Fibroblast of lung (primary cell): ENCODE data around the gene SLC35A4. TPM values are rescaled to one million over a fixed set of nuclear protein-coding genes. Genes with fewer than 3 reads are reported as not detected.

Source experiments
- DNase-seq, 2 donors: peaks; one replicate each; pipeline versions ENCODE4 v3.0.0 to v3.0.0-alpha.2; 2010; ENCODE audit warnings: low read depth in 2 of 2
- H2AFZ ChIP-seq: 2 replicates; pipeline ENCODE4 v1.5.1; 2012; ENCODE audit warnings: low read length, control low read depth, inconsistent platforms
- H3K27ac ChIP-seq: 2 replicates; pipeline ENCODE4 v1.5.1; 2011; ENCODE audit warnings: low read length, control low read depth; ENCODE audit not compliant: insufficient read depth
- H3K27me3 ChIP-seq: 2 replicates; pipeline ENCODE4 v1.5.1; 2011; ENCODE audit warnings: mild to moderate bottlenecking, low read length; ENCODE audit not compliant: control insufficient read depth, insufficient read depth
- H3K36me3 ChIP-seq: 2 replicates; pipeline ENCODE4 v1.5.1; 2011; ENCODE audit warnings: low read length; ENCODE audit not compliant: control insufficient read depth, insufficient read depth
- H3K4me1 ChIP-seq: 2 replicates; pipeline ENCODE4 v1.5.1; 2011; ENCODE audit warnings: low read length; ENCODE audit not compliant: control insufficient read depth, insufficient read depth; ENCODE audit errors: extremely low read depth
- H3K4me2 ChIP-seq: 2 replicates; pipeline ENCODE4 v1.5.1; 2011; ENCODE audit warnings: low read length, control low read depth; ENCODE audit not compliant: insufficient read depth; ENCODE audit errors: extremely low read depth
- H3K4me3 ChIP-seq, 4 experiments: fragments of 200-600 bp in 1 of 4; sonication (generic) in 1 of 4; replicated peaks in 1 of 4; 2 replicates each; pipeline ENCODE4 v1.5.1; 2011 to 2016; ENCODE audit warnings: low read length in 4 of 4, low read depth in 3 of 4, mild to moderate bottlenecking in 3 of 4, control low read depth in 2 of 4, inconsistent platforms in 1 of 4, mixed read lengths in 1 of 4; ENCODE audit not compliant: insufficient read depth in 1 of 4; ENCODE audit errors: control extremely low read depth in 1 of 4
- H3K79me2 ChIP-seq: 2 replicates; pipeline ENCODE4 v1.5.1; 2012; ENCODE audit warnings: mild to moderate bottlenecking, low read length, inconsistent platforms; ENCODE audit not compliant: control insufficient read depth, insufficient read depth
- H3K9ac ChIP-seq: 2 replicates; pipeline ENCODE4 v1.5.1; 2011; ENCODE audit warnings: mild to moderate bottlenecking, low read length, control low read depth; ENCODE audit not compliant: insufficient read depth
- H3K9me3 ChIP-seq: 2 replicates; pipeline ENCODE4 v1.5.1; 2012; ENCODE audit warnings: low read depth, low read length; ENCODE audit not compliant: control insufficient read depth, insufficient read depth
- H4K20me1 ChIP-seq: 2 replicates; pipeline ENCODE4 v1.5.1; 2011; ENCODE audit warnings: low read length; ENCODE audit not compliant: control insufficient read depth, insufficient read depth; ENCODE audit errors: extremely low read depth
- EZH2 ChIP-seq: IDR thresholded peaks from 2 replicates; pipeline ENCODE4 v1.5.1; 2012; ENCODE audit warnings: low read length, control low read depth, mild to moderate bottlenecking; ENCODE audit errors: missing control alignments
- polyA plus RNA-seq, 2 donors: library from polyadenylated mRNA; depleted of rRNA in 1 of 2; stranded (reverse) in 1 of 2; unstranded in 1 of 2; fragments of >200 nt; gene quantifications; 2 replicates each; pipeline ENCODE4 v1.2.1, GENCODE V29; 2011 to 2012; ENCODE audit warnings: missing spikeins in 1 of 2
- total RNA-seq: library from RNA; depleted of rRNA; stranded (reverse); fragments of >200 nt; gene quantifications from 2 replicates; pipeline ENCODE4 v1.2.1, GENCODE V29; 2014
- TF ChIP-seq, protein P1 (sequence below), 2 donors: IDR thresholded peaks in 1 of 2; conservative IDR thresholded peaks in 1 of 2; 1 replicate in 1 of 2; 2 replicates in 1 of 2; pipeline ENCODE4 v1.5.1; 2011 to 2012; ENCODE audit warnings: low read length in 2 of 2, control low read depth in 1 of 2, inconsistent platforms in 1 of 2, low read depth in 1 of 2, mild to moderate bottlenecking in 1 of 2

SLC35A4 gene
- total and polyA plus RNA-seq, 2 donors (not counting 1 experiment from before 2014, with no cell fraction given) = 21.5 to 79.2 TPM

GRCh38 chr5:140565780-140566095 is 1.1 kb downstream of the SLC35A4 start:
- H3K9ac ChIP-seq = peak overlapping the region; percentile 86

GRCh38 chr5:140566665-140567064 is 2.0 kb downstream of the SLC35A4 start:
- peak overlapping the region; percentile 33 for H3K4me2 ChIP-seq

More at GRCh38 chr5:140565780-140566095, 1.1 kb downstream of the SLC35A4 start:
- peak overlapping the region; percentile 61 to 99 (median 86) for H3K4me3 ChIP-seq
- H3K9me3 ChIP-seq = no peaks in the 10 kb centered on the region
- peaks cover 12% of the 10 kb centered on the region for H3K4me1 ChIP-seq
- peak overlapping the region; percentile 100 for H3K4me2 ChIP-seq
- no peak overlapping the region for H2AFZ ChIP-seq
- peaks cover 29% of the 10 kb centered on the region for H3K79me2 ChIP-seq
- H3K36me3 ChIP-seq = peaks cover 21% of the 10 kb centered on the region
- peak overlapping the region; percentile 87 for H3K27ac ChIP-seq
- no peak for DNase-seq
- H3K27me3 ChIP-seq = no peaks in the 10 kb centered on the region
- H4K20me1 ChIP-seq = no peaks in the 10 kb centered on the region
- TF ChIP-seq, protein P1, sequence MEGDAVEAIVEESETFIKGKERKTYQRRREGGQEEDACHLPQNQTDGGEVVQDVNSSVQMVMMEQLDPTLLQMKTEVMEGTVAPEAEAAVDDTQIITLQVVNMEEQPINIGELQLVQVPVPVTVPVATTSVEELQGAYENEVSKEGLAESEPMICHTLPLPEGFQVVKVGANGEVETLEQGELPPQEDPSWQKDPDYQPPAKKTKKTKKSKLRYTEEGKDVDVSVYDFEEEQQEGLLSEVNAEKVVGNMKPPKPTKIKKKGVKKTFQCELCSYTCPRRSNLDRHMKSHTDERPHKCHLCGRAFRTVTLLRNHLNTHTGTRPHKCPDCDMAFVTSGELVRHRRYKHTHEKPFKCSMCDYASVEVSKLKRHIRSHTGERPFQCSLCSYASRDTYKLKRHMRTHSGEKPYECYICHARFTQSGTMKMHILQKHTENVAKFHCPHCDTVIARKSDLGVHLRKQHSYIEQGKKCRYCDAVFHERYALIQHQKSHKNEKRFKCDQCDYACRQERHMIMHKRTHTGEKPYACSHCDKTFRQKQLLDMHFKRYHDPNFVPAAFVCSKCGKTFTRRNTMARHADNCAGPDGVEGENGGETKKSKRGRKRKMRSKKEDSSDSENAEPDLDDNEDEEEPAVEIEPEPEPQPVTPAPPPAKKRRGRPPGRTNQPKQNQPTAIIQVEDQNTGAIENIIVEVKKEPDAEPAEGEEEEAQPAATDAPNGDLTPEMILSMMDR (conservative IDR thresholded peaks at IDR 0.05 in 1 of 2, IDR thresholded peaks at IDR 0.05 in 1 of 2; ENCODE audit: low read depth in 1 of 2, low read length in 2 of 2) = no peak
- no peak for TF ChIP-seq EZH2

GRCh38 chr5:140567136-140567818 is 2.6 kb downstream of the SLC35A4 start:
- peaks cover 12% of the 10 kb centered on the region for H3K4me1 ChIP-seq
- H3K36me3 ChIP-seq = peaks cover 21% of the 10 kb centered on the region
- no peaks in the 10 kb centered on the region for H3K9me3 ChIP-seq
- H3K27ac ChIP-seq = no peak overlapping the region
- H3K27me3 ChIP-seq = no peaks in the 10 kb centered on the region
- no peak overlapping the region for H3K9ac ChIP-seq
- H3K79me2 ChIP-seq = peaks cover 29% of the 10 kb centered on the region
- no peak overlapping the region for H3K4me3 ChIP-seq
- no peak overlapping the region for H3K4me2 ChIP-seq
- TF ChIP-seq EZH2 = no peak
- TF ChIP-seq, protein P1 (conservative IDR thresholded peaks at IDR 0.05 in 1 of 2, IDR thresholded peaks at IDR 0.05 in 1 of 2; ENCODE audit: low read depth in 1 of 2, low read length in 2 of 2) = no peak
- no peak overlapping the region for H2AFZ ChIP-seq
- no peaks in the 10 kb centered on the region for H4K20me1 ChIP-seq
- no peak for DNase-seq

More at GRCh38 chr5:140566665-140567064, 2.0 kb downstream of the SLC35A4 start:
- Histone ChIP-seq H3K9ac (no peak overlapping the region), H3K36me3 (peaks cover 21% of the 10 kb centered on the region), H3K27me3 (no peaks in the 10 kb centered on the region), H3K27ac (no peak overlapping the region), H3K9me3 (no peaks in the 10 kb centered on the region), H3K79me2 (peaks cover 29% of the 10 kb centered on the region), H3K4me3 (no peak overlapping the region), H3K4me1 (peaks cover 12% of the 10 kb centered on the region), H2AFZ (no peak overlapping the region), H4K20me1 (no peaks in the 10 kb centered on the region)
- no peak for DNase-seq
- TF ChIP-seq EZH2 = no peak
- TF ChIP-seq, protein P1 (conservative IDR thresholded peaks at IDR 0.05 in 1 of 2, IDR thresholded peaks at IDR 0.05 in 1 of 2; ENCODE audit: low read depth in 1 of 2, low read length in 2 of 2) = no peak
